Smooth muscle cell (in vitro differentiated cells): Measurements from ENCODE around the gene KHNYN. TPM values are rescaled to one million over a fixed set of nuclear protein-coding genes. Genes with fewer than 3 reads are reported as not detected.

Source experiments
- DNase-seq: peaks from one replicate; lab custom pipeline; 2025; ENCODE audit not compliant: unreplicated experiment; lab: John Stamatoyannopoulos, UW
- H2AFZ ChIP-seq: fragments of 200-600 bp; sonication (generic); 2 replicates; pipeline ENCODE4 v1.6.0; 2016; ENCODE audit warnings: antibody characterized with exemption, low read depth, mild to moderate bottlenecking
- H3F3A ChIP-seq: fragments of 200-600 bp; sonication (generic); 2 replicates; pipeline ENCODE4 v1.6.0; 2017; ENCODE audit warnings: antibody characterized with exemption, low read depth
- H3K27ac ChIP-seq: fragments of 200-600 bp; sonication (generic); 2 replicates; pipeline ENCODE4 v1.5.1; 2016; ENCODE audit warnings: low read depth, mild to moderate bottlenecking
- H3K27me3 ChIP-seq: fragments of 200-600 bp; sonication (generic); 2 replicates; pipeline ENCODE4 v1.6.1; 2016; ENCODE audit warnings: low read depth, mild to moderate bottlenecking
- H3K36me3 ChIP-seq: fragments of 200-600 bp; sonication (generic); 2 replicates; pipeline ENCODE4 v1.5.1; 2016; ENCODE audit warnings: low read depth
- H3K4me1 ChIP-seq: fragments of 200-600 bp; sonication (generic); 2 replicates; pipeline ENCODE4 v1.5.1; 2016; ENCODE audit warnings: low read depth
- H3K4me2 ChIP-seq: fragments of 200-600 bp; sonication (generic); 2 replicates; pipeline ENCODE4 v1.6.0; 2016; ENCODE audit warnings: mild to moderate bottlenecking
- H3K4me3 ChIP-seq: fragments of 200-600 bp; sonication (generic); 2 replicates; pipeline ENCODE4 v1.5.1; 2016; ENCODE audit warnings: mild to moderate bottlenecking
- H3K79me2 ChIP-seq: fragments of 200-600 bp; sonication (generic); 2 replicates; pipeline ENCODE4 v1.6.0; 2016; ENCODE audit warnings: low read depth, mild to moderate bottlenecking
- H3K9ac ChIP-seq: fragments of 200-600 bp; sonication (generic); 2 replicates; pipeline ENCODE4 v1.6.0; 2016; ENCODE audit warnings: low read depth
- H3K9me3 ChIP-seq: fragments of 200-600 bp; sonication (generic); replicated peaks from 2 replicates; pipeline ENCODE4 v1.5.1; 2016; ENCODE audit warnings: low read depth
- H4K20me1 ChIP-seq: fragments of 200-600 bp; sonication (generic); 2 replicates; pipeline ENCODE4 v1.6.0; 2016; ENCODE audit warnings: low read depth
- CTCF ChIP-seq: fragments of 200-600 bp; sonication (generic); IDR thresholded peaks from 2 replicates; pipeline ENCODE4 v1.5.1; 2017; ENCODE audit warnings: borderline replicate concordance, mild to moderate bottlenecking, antibody characterized with exemption; ENCODE audit not compliant: insufficient read depth, poor library complexity, severe bottlenecking
- WGBS: methylation state at CpG from one replicate; pipeline ENCODE4 v1.1.7; 2016; ENCODE audit warnings: low lambda C conversion rate; 5-methylcytosine and 5-hydroxymethylcytosine counted together
- polyA plus RNA-seq: library from polyadenylated mRNA; unstranded; fragments of >200 nt; fragmentation: Nextera tagmentation; extraction: Ambion mirVana; gene quantifications from 2 replicates; pipeline ENCODE4 v1.2.1, GENCODE V29; 2016
- total RNA-seq: library from RNA; depleted of rRNA; stranded (reverse); fragments of >200 nt; gene quantifications from 2 replicates; pipeline ENCODE4 v1.2.3, GENCODE V29; 2014

KHNYN gene
- total and polyA plus RNA-seq, 2 experiments from 2014 or later, result 28.2 to 43.1 TPM

GRCh38 chr14:24422694-24423601 is 6.8 kb upstream of the KHNYN start:
- WGBS, result 86% methylated on average over 12 of the region's 12 CpGs

GRCh38 chr14:24425704-24426103 is 4.0 kb upstream of the KHNYN start:
- Histone ChIP-seq H3K9ac (no peak overlapping the region), H3F3A (peaks cover 5% of the 10 kb centered on the region), H3K79me2 (peaks cover 6% of the 10 kb centered on the region), H4K20me1 (no peaks in the 10 kb centered on the region), H3K4me3 (no peak overlapping the region), H3K27ac (no peak overlapping the region), H3K4me2 (no peak overlapping the region), H3K27me3 (no peaks in the 10 kb centered on the region), H3K36me3 (no peaks in the 10 kb centered on the region), H3K4me1 (peaks cover 7% of the 10 kb centered on the region), H2AFZ (no peak overlapping the region), H3K9me3 (no peaks in the 10 kb centered on the region)
- no peak for DNase-seq
- WGBS, result 85% methylated on average over 3 of the region's 3 CpGs
- no peak for TF ChIP-seq CTCF

More at GRCh38 chr14:24422694-24423601, 6.8 kb upstream of the KHNYN start:
- Histone ChIP-seq H3K4me1 (no peaks in the 10 kb centered on the region), H3K9me3 (no peaks in the 10 kb centered on the region), H3K4me2 (no peak overlapping the region), H3K4me3 (no peak overlapping the region), H2AFZ (no peak overlapping the region), H4K20me1 (no peaks in the 10 kb centered on the region), H3K27ac (no peak overlapping the region), H3K27me3 (no peaks in the 10 kb centered on the region), H3K36me3 (no peaks in the 10 kb centered on the region), H3K9ac (no peak overlapping the region), H3K79me2 (no peaks in the 10 kb centered on the region), H3F3A (peaks cover 4% of the 10 kb centered on the region)
- TF ChIP-seq CTCF, result no peak
- no peak for DNase-seq

GRCh38 chr14:24426150-24426911 is 3.4 kb upstream of the KHNYN start:
- H3K4me3 ChIP-seq, result no peak overlapping the region
- WGBS, result 85% methylated on average over 2 of the region's 2 CpGs
- H3K79me2 ChIP-seq, result peaks cover 13% of the 10 kb centered on the region
- H3K9me3 ChIP-seq, result no peaks in the 10 kb centered on the region
- H3K36me3 ChIP-seq, result no peaks in the 10 kb centered on the region
- TF ChIP-seq CTCF, result no peak
- no peak overlapping the region for H3K9ac ChIP-seq
- H3K27me3 ChIP-seq, result no peaks in the 10 kb centered on the region
- no peak overlapping the region for H3K4me2 ChIP-seq
- peaks cover 5% of the 10 kb centered on the region for H4K20me1 ChIP-seq
- H2AFZ ChIP-seq, result no peak overlapping the region
- H3K27ac ChIP-seq, result no peak overlapping the region
- peaks cover 10% of the 10 kb centered on the region for H3K4me1 ChIP-seq
- DNase-seq, result no peak
- H3F3A ChIP-seq, result peaks cover 9% of the 10 kb centered on the region
